Trophoblast cell (in vitro differentiated cells and primary cell): Measurements from ENCODE around the gene NRCAM.

Source experiments
- DNase-seq, 2 donors: peaks; one replicate each; pipeline ENCODE4 v3.0.0-alpha.2; 2016
- H2AFZ ChIP-seq: 2 replicates; pipeline ENCODE4 v1.6.1; 2013; ENCODE audit warnings: low read length, moderate library complexity, mild to moderate bottlenecking; ENCODE audit not compliant: insufficient read depth, poor library complexity
- H2AK5ac ChIP-seq: 2 replicates; pipeline ENCODE4 v1.6.1; 2013; ENCODE audit warnings: mild to moderate bottlenecking, low read length
- H2BK120ac ChIP-seq: 2 replicates; pipeline ENCODE4 v1.6.1; 2013; ENCODE audit warnings: low read length, mild to moderate bottlenecking, moderate library complexity; ENCODE audit not compliant: insufficient read depth, poor library complexity
- H2BK12ac ChIP-seq: 2 replicates; pipeline ENCODE4 v1.6.1; 2013; ENCODE audit warnings: mild to moderate bottlenecking, low read length, moderate library complexity
- H2BK5ac ChIP-seq: 2 replicates; pipeline ENCODE4 v1.6.1; 2013; ENCODE audit warnings: low read length, low read depth, moderate library complexity, mild to moderate bottlenecking; ENCODE audit not compliant: poor library complexity
- H3K14ac ChIP-seq: 2 replicates; pipeline ENCODE4 v1.6.1; 2013; ENCODE audit warnings: mild to moderate bottlenecking, low read length
- H3K18ac ChIP-seq: 2 replicates; pipeline ENCODE4 v1.6.1; 2013; ENCODE audit warnings: mild to moderate bottlenecking, low read length
- H3K23ac ChIP-seq: 2 replicates; pipeline ENCODE4 v1.6.1; 2013; ENCODE audit warnings: low read length
- H3K27ac ChIP-seq: 2 replicates; pipeline ENCODE4 v1.5.1; 2013; ENCODE audit warnings: low read depth, mild to moderate bottlenecking, inconsistent platforms, low read length, moderate library complexity
- H3K27me3 ChIP-seq: 2 replicates; pipeline ENCODE4 v1.6.1; 2013; ENCODE audit warnings: inconsistent platforms, mild to moderate bottlenecking, low read length, moderate library complexity; ENCODE audit not compliant: insufficient read depth
- H3K36me3 ChIP-seq, 2 experiments: 1 replicate in 1 of 2; 2 replicates in 1 of 2; pipeline ENCODE4 v1.6.1; 2013; ENCODE audit warnings: low read length in 2 of 2, mild to moderate bottlenecking in 2 of 2, moderate library complexity in 1 of 2; ENCODE audit not compliant: insufficient read depth in 2 of 2, control insufficient read depth in 1 of 2
- H3K4ac ChIP-seq: 2 replicates; pipeline ENCODE4 v1.6.1; 2013; ENCODE audit warnings: low read depth, mild to moderate bottlenecking, low read length, moderate library complexity
- H3K4me1 ChIP-seq, 2 experiments: 1 replicate in 1 of 2; 2 replicates in 1 of 2; pipeline ENCODE4 v1.6.1; 2013; ENCODE audit warnings: low read length in 2 of 2, mild to moderate bottlenecking in 2 of 2, moderate library complexity in 1 of 2; ENCODE audit not compliant: insufficient read depth in 2 of 2, control insufficient read depth in 1 of 2
- H3K4me2 ChIP-seq: 2 replicates; pipeline ENCODE4 v1.6.1; 2013; ENCODE audit warnings: inconsistent platforms, mild to moderate bottlenecking, low read length, moderate library complexity
- H3K4me3 ChIP-seq: 2 replicates; pipeline ENCODE4 v1.5.1; 2013; ENCODE audit warnings: mild to moderate bottlenecking, low read depth, low read length, inconsistent platforms
- H3K79me1 ChIP-seq: one replicate; pipeline ENCODE4 v1.6.1; 2013; ENCODE audit warnings: low read length
- H3K79me2 ChIP-seq: 2 replicates; pipeline ENCODE4 v1.6.1; 2013; ENCODE audit warnings: low read length, mild to moderate bottlenecking; ENCODE audit not compliant: control insufficient read depth, insufficient read depth, poor library complexity
- H3K9ac ChIP-seq: 2 replicates; pipeline ENCODE4 v1.6.1; 2013; ENCODE audit warnings: mild to moderate bottlenecking, low read length
- H3K9me3 ChIP-seq: 2 replicates; pipeline ENCODE4 v1.6.1; 2013; ENCODE audit warnings: low read depth, mild to moderate bottlenecking, control low read depth, inconsistent platforms, low read length; ENCODE audit not compliant: insufficient read depth
- H4K12ac ChIP-seq: 2 replicates; pipeline ENCODE4 v1.6.1; 2013; ENCODE audit warnings: low read depth, mild to moderate bottlenecking, low read length, moderate library complexity
- H4K8ac ChIP-seq: 2 replicates; pipeline ENCODE4 v1.6.1; 2013; ENCODE audit warnings: low read depth, mild to moderate bottlenecking, low read length, moderate library complexity
- H4K91ac ChIP-seq: one replicate; pipeline ENCODE4 v1.6.1; 2013; ENCODE audit warnings: low read depth, mild to moderate bottlenecking, low read length, moderate library complexity
- WGBS: extraction: QIAGEN DNeasy Blood & Tissue Kit; methylation state at CpG from one replicate; pipeline ENCODE4 v1.1.7; 2013; ENCODE audit warnings: missing lambda C conversion rate; ENCODE audit not compliant: insufficient read length, insufficient coverage; ENCODE audit errors: extremely low coverage; 5-methylcytosine and 5-hydroxymethylcytosine counted together

The NRCAM gene

DNA sequence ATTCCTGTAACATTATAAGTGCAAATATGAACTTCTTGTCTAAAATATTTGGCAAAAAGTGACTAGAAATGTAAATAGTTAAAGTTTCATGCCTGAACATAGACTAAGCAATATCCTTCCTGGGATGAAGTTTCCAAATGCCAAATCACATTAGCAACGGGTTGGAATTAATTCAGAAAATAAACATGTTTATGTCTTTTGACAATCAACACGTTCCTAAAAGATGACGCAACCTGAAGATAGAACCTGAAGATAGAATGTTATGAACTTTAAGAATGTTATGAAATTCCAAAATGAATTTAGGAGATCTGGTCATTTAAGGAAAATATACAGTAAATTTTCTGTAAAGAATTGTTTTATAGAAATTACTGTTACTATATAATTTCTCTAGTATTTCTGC is 335.3 kb downstream of the NRCAM start:
- no peaks in the 10 kb centered on the region for H3K79me1 ChIP-seq
- H3K4ac ChIP-seq: no peak overlapping the region
- H2AK5ac ChIP-seq: no peak overlapping the region
- no peak overlapping the region for H4K91ac ChIP-seq
- H3K36me3 ChIP-seq: no peaks in the 10 kb centered on the region
- H3K4me2 ChIP-seq: no peak overlapping the region
- H3K23ac ChIP-seq: no peak overlapping the region
- WGBS: no CpG with 5 or more reads among the region's 3 CpGs
- H3K9me3 ChIP-seq: no peaks in the 10 kb centered on the region
- no peak overlapping the region for H3K14ac ChIP-seq
- H4K12ac ChIP-seq: no peak overlapping the region
- no peak overlapping the region for H3K18ac ChIP-seq
- peak in 1 of 2 donors; percentile 76 for DNase-seq
- H3K4me1 ChIP-seq: no peaks in the 10 kb centered on the region
- no peak overlapping the region for H3K27ac ChIP-seq
- H2BK12ac ChIP-seq: no peak overlapping the region
- no peaks in the 10 kb centered on the region for H3K27me3 ChIP-seq
- no peak overlapping the region for H2AFZ ChIP-seq
- H3K4me3 ChIP-seq: no peak overlapping the region
- no peak overlapping the region for H4K8ac ChIP-seq
- H2BK120ac ChIP-seq: no peak overlapping the region
- H3K79me2 ChIP-seq: no peaks in the 10 kb centered on the region
- H2BK5ac ChIP-seq: no peak overlapping the region
- no peak overlapping the region for H3K9ac ChIP-seq

DNA sequence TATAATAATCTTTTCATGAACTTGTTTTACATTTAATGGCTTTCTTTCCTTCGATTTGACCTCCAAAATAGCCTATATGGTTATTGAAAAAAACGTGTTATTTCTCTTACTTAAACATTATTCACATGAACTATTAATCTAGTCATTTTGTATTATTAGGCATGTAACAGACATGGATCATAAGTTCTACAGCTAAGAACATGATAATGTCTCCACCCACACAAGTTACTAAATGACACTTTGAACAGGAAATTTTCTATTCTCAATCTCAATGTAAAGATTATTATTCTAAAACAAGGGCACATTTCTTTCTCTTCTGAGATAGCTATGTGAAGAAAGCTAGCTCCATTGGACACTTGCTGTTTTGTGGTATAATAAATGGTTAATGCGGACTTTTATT is 336.0 kb downstream of the NRCAM start:
- Histone ChIP-seq H3K27ac (no peak overlapping the region), H2BK12ac (no peak overlapping the region), H4K91ac (no peak overlapping the region), H3K4me1 (no peaks in the 10 kb centered on the region), H3K27me3 (no peaks in the 10 kb centered on the region), H2AK5ac (no peak overlapping the region), H2BK5ac (no peak overlapping the region), H3K36me3 (no peaks in the 10 kb centered on the region), H3K23ac (no peak overlapping the region), H2BK120ac (no peak overlapping the region), H3K4ac (no peak overlapping the region), H3K4me3 (no peak overlapping the region), H3K9ac (no peak overlapping the region), H3K14ac (no peak overlapping the region), H3K79me2 (no peaks in the 10 kb centered on the region), H3K79me1 (no peaks in the 10 kb centered on the region), H3K4me2 (no peak overlapping the region), H2AFZ (no peak overlapping the region), H3K9me3 (no peaks in the 10 kb centered on the region), H4K8ac (no peak overlapping the region), H3K18ac (no peak overlapping the region), H4K12ac (no peak overlapping the region)
- no peak for DNase-seq
- no CpG with 5 or more reads among the region's 3 CpGs for WGBS

DNA sequence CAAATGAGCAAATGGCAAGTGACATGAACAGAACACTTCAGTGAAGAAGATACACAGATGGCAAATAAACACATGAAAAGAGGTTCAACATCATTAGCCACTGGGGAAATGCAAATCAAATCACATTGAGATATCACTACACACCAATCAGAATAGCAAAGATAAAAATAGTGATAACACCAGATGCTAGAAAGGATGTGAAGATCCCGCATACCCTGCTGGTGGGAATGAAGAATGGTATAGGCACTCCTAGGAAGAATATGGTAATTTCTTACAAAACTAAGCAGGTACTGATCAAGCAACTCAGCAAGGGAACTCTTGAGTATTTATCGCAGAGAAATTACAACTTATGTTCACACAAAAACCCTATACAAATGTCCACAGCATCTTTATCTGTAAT is 337.3 kb downstream of the NRCAM start:
- Histone ChIP-seq H4K91ac (no peak overlapping the region), H3K36me3 (no peaks in the 10 kb centered on the region)
- no CpG with 5 or more reads among the region's 2 CpGs for WGBS

DNA sequence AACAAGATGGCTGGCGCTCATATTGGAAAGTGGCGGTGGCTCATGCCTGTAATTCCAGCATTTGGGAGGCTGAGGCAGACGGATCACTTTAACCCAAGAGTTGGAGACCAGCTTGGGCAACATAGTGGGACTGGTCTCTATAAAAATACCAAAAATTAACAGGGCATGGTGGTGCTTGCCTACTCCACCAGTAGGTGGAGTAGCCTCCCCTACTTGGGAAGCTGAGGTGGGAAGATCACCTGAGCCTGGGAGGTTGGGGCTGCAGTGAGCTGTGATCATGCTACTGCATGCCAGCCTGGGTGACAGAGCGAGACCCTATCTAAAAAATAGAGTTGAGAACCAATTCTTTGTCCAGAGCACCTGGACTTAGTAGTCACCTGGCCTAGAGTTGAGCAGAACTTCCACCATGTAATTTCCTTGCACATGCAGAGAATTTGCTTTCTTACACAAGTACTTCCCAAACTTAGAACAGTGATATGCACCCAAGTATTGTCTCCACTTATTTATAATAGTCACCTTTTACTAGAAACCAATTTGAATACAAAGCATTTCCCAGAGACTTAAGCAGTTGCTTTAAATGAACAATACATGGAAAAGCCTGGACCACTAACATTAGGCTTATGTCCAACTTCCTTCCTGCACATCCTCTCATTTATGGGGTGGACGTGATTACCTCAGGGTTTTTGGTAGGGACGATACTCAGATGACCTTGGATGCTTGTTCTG is 342.0 kb downstream of the NRCAM start:
- Histone ChIP-seq H2BK120ac (no peak overlapping the region), H3K4me1 (no peaks in the 10 kb centered on the region), H3K36me3 (no peaks in the 10 kb centered on the region), H3K4ac (no peak overlapping the region), H3K27ac (no peak overlapping the region), H3K14ac (no peak overlapping the region), H3K4me3 (no peak overlapping the region), H4K8ac (no peak overlapping the region), H3K9ac (no peak overlapping the region), H3K79me1 (no peaks in the 10 kb centered on the region), H3K4me2 (no peak overlapping the region), H3K23ac (no peak overlapping the region), H4K12ac (no peak overlapping the region), H3K27me3 (no peaks in the 10 kb centered on the region), H2BK5ac (no peak overlapping the region), H2AK5ac (no peak overlapping the region), H2AFZ (no peak overlapping the region), H2BK12ac (no peak overlapping the region), H3K18ac (no peak overlapping the region), H4K91ac (no peak overlapping the region), H3K9me3 (peaks cover 1% of the 10 kb centered on the region), H3K79me2 (no peaks in the 10 kb centered on the region)
- peak; percentile 22 to 69 for DNase-seq
- WGBS: no CpG with 5 or more reads among the region's 6 CpGs

More for the DNA sequence above, 337.3 kb downstream of the NRCAM start:
- Histone ChIP-seq H3K27ac (no peak overlapping the region), H4K12ac (no peak overlapping the region), H2BK12ac (no peak overlapping the region), H3K4ac (no peak overlapping the region), H3K4me1 (no peaks in the 10 kb centered on the region), H3K4me3 (no peak overlapping the region), H2BK5ac (no peak overlapping the region), H2AFZ (no peak overlapping the region), H3K14ac (no peak overlapping the region), H3K9me3 (no peaks in the 10 kb centered on the region), H3K79me1 (no peaks in the 10 kb centered on the region), H4K8ac (no peak overlapping the region), H3K4me2 (no peak overlapping the region), H2BK120ac (no peak overlapping the region), H3K23ac (no peak overlapping the region), H3K18ac (no peak overlapping the region), H3K9ac (no peak overlapping the region), H2AK5ac (no peak overlapping the region), H3K27me3 (no peaks in the 10 kb centered on the region), H3K79me2 (no peaks in the 10 kb centered on the region)
- peak in 1 of 2 donors; percentile 47 for DNase-seq
